Measurements from ENCODE around the gene PGLYRP2.
A peak's percentile ranks its signal among the peaks of the same experiment; 100 is the strongest.

PGLYRP2 gene

DNA sequence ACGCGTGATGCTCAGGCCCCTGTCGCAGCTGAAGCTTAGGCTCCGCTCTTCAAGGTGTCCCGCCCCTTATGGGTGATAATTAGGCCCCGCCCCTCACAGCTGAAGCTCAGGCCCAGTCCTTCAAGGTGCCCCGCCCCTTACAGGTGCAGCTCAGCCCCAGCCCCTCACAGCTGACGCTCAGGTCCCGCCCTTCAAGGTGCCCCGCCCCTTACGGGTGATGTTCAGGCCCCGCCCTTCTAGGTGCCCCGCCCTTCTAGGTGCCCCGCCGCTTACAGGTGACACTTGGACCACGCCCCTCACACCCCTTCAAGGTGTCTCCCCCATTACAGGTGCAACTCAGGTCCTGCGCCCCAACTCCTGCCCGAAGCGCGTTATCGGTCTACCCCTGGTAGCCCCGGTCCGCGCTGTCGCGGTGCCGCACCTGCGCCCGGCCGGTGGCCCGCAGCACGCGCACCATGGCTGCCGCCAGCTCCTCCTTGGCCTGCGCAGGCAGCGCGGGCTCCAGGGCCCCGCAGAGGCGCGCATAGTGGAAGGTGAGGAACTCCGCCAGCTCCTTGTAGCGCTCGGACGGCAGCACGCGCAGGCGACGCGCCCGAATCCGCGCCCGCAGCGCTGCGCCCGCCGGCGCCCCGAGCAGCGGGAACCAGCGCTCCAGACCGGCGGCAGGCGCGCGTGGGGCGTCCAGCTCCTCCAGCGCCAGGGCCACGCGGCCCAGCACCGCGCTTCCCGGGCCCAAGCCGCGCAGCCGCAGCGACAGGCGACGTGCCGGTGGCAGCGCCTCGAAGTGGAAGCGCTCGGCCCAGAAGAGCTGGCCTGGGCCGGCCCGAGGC lies 22.2 kb downstream of the PGLYRP2 start:
- DNase-seq (ENCODE audit: low read depth in 1 of 2, low spot score in 1 of 2) = no peak

DNA sequence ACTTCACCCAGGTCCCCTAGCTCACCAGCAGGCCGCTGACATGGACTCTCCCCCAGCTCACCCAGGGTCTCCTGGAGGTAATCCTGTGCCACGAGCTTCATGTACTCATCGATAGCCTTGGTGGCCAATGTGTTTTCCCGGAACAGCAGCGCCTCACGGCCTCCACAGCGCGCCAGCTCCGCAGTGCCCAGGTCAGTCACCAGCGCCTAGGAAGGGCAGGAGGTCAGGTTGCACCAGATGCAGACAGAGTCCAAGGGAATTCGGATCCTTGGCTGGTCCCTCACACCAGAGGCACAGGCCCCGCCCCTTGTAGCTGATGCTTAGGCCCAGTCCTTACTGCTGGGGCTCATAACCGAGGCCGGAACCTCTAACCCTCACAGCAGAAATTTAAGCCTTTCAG lies 22.9 kb downstream of the PGLYRP2 start:
- DNase-seq (ENCODE audit: low read depth in 1 of 2, low spot score in 1 of 2) = no peak

DNA sequence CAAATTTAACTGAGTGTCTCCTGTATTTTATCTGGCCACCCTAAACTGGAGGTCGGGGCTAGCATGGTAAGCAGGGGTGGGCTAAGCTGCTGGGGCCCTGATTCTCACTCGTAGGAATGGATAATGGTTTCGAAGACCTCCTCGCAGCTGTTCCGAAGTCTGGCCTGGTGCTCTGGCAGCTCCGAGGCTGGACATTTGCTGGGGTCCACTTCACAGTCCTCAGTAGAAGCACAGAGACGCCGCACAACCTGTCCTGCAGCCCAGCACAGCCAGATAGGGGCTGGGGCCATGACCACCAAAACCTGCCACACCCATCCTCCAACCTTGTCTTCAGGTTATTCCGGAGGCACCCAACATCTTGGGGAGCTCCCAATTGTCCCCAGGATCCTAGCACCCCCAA lies 23.3 kb downstream of the PGLYRP2 start:
- DNase-seq (ENCODE audit: low read depth in 1 of 2, low spot score in 1 of 2) = no peak

DNA sequence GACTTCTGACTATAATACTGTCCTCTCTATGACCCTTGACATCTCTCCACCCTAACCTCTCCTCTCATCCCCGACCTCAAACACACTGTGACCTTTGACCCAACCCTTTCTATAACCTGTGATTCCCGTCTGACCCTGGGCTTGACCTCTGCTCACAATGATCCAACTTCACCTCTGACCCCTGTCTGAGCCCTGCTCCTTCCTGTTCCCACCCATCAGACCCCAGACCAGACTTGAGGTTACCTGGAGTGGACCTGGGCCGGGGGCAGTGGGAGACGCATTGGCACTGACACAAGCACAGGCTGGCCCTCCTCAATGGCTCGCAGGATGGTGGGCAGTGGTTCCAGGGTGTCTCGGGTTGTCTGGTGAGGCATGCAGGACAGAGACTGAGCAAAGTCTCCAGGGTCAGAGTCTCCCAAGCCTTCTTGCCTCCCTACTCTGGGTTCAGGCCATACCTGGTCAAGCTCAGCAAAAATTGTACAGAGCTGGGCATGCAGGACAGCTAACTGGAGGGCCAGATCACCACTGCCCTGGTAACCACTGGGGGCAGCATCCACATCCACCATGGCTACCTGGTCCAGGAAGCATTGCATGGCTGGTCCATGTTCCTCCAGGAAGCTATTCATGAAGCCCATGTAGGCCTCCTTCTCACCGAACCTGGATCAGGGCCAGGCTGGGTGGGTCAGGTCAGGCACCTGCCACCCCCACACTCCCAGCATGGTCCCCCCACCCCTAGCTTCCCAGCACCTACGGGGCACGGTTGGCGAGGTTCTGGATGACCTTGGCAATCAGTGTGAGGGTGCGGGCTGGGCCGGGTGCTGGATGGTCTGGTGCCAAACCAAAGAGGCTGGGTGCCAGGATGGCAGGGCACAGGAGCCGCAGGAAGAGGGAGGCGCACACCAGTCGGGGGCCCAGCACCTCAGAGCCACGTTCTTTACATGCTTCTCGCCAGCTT lies 25.1 kb downstream of the PGLYRP2 start:
- DNase-seq (ENCODE audit: low read depth in 1 of 2, low spot score in 1 of 2) = no peak

DNA sequence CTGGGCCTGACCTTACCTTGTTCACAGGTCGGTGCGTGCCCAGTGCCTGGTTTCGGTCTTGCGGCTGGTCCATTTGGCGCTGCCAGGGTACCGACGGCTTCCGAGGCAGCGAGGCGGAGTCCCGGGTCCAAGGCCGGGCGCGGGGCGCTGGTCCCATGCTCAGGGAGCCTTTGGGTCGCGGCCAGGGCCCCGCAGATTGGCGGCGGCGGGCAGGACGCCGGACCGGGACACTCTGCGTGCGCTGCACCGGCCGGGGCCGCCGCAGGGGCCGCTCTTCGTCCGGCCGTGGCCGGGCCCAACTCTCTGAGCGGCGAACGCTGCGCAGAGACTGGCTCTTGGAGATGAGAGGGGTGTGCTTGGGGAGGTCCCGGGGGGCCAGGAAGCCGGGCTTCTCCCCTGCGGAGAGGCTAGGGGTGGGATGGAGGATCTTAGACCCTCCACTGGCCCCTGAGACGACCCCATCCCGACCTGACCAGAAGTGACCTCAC lies 26.2 kb downstream of the PGLYRP2 start:
- DNase-seq (ENCODE audit: low read depth in 1 of 2, low spot score in 1 of 2) = no peak

DNA sequence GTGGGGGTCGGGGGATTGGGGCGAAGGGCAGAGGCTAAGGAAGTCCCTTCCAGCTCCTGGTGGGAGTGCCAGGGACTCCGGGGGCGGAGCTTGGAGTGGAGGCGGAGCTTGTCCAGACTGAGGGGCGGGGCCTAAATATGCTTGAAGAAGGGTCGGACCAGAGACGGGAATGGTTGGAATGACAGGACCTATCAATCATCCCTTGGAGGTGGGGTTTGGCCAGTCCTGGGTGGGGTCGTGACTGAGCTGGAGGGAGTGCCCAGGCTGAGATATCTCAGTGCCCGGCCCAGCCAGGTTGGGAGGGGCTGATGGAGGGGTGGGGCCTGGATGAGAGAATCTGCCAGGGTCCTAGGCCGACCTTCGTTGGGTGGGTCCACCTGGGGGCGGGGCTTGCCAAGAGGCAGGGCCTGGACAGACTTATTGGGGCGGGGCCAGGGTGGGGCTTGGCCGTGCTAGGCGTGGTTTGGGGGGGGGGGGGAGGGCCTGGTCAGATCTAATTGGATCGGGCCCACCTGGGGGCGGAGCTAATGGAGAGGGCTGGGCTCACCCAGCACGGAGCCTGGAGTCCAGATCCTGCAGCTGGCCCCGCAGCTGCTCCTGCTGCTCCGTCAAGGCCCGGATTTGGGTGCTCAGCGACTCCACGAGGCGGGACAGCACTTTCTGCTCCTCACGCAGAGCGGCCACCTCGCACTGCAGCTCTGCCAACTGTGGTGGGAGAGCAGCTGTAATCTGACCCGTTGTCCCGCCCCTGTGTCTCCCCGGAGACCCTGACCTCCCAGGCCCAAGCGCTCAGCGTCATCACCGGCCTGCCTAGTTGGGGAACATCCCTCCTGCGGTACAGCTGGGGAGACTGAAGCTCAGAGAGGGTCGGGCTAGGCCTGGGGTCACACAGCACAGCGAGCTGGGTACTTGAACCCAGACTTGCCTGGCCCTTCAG lies 26.9 kb downstream of the PGLYRP2 start:
- no peak for DNase-seq (ENCODE audit: low read depth in 1 of 2, low spot score in 1 of 2)

DNA sequence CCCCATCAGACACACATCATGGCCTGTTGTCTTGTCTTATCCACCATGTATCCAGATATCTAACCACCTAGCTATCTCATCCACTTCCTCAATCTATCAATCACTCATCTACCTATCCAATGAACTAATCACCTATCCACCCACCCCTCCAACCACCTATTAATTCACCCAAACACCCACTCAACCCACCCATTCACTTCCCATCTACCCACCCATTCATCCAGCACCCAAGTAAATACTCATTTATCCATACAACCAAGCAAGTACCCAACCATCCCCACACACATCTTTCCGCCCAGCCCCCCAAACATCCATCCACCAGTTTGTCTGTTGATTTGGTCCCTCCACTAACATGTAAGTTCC lies 28.8 kb downstream of the PGLYRP2 start:
- no peak for DNase-seq (ENCODE audit: low read depth in 1 of 2, low spot score in 1 of 2)

DNA sequence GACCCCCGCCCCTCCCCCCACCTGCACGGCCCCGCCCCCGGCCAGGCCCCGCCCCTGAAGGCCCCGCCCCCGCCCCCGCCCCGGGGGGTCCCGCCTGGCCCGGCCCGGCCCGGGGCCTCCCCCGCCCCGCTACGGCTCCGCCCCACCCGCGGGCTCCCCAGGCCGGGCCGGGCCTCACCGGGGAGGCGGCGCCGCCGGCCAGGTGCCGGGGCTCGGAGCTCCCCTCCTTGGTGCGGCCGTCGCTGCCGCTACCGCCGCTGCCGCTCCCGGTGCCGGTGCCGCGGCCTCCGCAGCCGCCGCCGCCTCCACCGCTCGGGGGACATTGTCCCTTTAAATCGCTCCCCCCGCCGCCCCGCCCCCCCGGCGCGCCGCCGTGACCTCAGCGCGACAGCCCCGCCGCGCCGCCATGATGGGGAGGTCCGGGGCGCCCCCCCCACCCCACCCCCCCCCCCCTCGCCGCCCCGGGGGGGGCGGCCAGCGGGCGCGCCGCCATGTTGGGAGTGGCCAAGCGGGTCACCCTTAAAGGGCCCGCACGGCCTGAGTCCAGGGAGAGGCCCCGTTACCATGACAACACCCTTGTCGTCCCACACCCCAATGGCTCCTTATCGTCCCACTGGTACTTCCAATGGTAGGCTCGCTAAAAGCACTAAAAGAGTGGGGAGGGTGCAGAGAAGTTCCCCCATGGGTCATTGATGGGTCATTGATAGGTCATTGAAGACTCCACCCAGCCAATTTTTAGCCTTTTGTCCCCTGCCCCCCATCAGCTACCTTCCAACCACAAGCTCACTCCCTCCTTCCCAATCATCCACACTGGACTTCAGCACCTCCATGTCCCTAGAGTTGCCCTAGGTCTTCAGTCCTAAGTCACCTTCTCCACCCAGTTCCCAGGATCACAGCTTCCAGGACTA lies 29.4 kb downstream of the PGLYRP2 start, which contains the start of gene WIZ:
TSS of gene WIZ (minus strand) at position 337 of the 908 bp plus-strand sequence. CDS start 1,649 bp downstream, outside the sequence.
- DNase-seq (ENCODE audit: low read depth in 1 of 2, low spot score in 1 of 2) = peak; percentile 76 to 84

DNA sequence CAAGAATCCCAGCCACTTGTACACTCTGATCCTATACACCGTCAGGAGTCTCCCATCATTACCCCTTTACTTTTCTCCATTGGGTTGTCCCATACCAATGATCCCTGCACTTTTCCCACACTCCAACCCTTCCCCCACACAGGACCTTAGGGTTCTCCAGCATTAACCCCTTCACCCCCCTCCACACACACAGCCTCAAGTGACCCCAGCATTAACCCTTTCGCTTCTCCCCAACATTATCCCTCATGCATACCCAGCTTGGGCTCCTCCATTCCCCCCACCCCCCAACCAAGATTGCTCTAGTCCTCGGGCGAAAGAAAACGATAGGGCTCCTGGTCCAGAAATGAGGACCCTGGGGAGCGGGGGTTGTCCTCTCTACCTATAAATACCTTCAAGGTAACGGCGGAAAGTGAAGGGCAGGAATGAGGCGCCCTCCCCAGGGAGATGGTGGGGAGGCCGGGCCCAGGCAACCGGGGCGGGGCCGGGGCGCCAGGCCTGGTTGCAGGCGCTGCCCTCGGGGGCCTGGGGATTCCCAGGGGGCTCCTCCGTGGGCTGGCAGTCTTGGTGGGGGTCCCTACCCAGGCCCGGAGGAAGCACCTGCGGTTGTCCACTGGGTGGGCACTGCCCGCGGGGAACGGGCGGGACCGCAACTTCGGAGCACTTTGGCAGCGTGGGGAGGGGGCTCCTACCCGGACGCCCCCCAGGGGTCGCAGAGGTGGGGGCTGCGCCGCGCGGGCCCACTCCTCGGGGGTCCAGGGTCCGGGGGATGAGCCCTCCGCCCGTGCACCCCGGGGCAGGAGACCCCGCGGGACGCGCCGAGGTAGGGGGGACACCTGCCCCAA lies 30.3 kb downstream of the PGLYRP2 start:
- no peak for DNase-seq (ENCODE audit: low read depth in 1 of 2, low spot score in 1 of 2)

DNA sequence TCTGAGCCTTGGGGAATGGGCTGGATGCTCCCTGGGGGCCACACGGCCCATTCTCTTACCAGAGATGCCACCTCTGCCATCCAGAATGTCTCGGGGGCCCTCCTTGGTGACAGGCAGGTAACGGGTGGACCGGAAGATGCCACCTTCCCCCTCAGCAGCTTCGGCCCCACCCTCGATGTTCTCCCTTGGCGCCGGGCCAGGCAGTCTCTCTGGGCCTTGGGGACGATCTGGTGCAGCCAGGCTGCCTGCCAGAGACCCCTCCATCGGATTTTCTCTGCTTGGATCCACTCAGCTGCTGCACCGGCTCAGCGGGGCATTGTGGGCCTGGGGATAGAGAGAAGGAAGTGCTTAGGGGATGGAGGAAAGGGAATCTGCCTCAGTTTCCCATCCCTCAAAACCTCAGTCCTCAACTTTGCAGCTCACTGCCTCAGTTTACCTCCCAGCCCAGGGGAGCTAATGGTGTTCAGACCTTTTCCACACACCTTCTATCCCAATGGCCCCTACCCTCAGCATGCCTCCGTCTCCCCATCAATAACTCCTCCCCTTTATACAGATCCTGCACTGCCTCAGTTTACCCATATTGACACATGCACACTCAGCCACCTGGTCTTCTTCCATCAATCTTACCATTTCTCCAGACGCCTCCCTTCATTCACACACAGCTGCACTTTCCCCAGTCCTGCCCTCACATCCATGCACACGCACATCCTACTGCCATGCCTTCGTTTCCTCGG lies 31.1 kb downstream of the PGLYRP2 start:
- no peak for DNase-seq (ENCODE audit: low read depth in 1 of 2, low spot score in 1 of 2)

DNA sequence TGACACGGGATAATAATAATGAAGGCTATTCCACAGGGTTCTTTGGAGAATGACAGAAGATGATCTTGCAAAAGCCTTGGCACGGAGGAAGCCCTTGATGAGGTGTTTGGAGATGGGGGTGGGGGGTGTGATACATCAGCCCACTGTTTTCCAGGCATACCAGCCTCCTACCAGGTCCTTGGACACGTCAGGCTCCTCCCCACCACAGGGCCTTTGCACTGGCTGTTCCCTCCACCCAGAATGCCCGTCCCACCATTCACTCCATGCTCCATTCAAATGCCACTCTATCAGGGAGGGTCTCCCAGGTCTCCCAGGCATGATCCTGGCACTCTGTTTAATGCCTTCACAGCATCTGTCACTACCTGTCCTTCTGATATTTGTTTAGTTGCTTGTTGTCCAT lies 32.2 kb downstream of the PGLYRP2 start:
- no peak for DNase-seq (ENCODE audit: low read depth in 1 of 2, low spot score in 1 of 2)

DNA sequence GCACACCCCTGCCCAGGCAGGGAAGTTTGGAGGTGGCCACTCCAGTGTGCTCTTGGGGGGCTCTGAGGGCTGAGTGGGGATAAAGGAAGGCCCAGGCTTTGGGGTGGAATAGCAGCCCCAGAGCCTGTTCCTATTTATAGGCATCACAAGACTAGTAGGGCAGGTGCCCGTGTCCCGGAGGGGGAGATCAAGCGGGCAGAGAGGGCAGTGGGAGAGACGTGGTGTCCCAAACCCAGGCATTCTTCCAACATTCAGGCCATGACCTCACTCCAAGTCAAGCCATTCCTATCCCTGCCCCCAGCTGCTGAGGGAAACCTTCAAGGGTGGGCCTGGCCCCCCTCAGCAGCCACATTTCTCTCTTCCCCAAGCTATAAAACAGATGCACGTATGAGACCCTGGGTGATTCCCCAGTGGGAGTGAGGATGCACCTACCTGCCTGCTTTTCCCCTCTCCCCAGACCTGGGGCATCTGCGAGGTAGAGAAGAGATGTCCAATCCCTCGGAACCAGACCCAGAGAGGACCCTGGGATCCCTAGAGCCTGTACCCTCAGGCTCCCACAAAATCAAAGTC lies 33.4 kb downstream of the PGLYRP2 start:
- no peak for DNase-seq (ENCODE audit: low read depth in 1 of 2, low spot score in 1 of 2)

DNA sequence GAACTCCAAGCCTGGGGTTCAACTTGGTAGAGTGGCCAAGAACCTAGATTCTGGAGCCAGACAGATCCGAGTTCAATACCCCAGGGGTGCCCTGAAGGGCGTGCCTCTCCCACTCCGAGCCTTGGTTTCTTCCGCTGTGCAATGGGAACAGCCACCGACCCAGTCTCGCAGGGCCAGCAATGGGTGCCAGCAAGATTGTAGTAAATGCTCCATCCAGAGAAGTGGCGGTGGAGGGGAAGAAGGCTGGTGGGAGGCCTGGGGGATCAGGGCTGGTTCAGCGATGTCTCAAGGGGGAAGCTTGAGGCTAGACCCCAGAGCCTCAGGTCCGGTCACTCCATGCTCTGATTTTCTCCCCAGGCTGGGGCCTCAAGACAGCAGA lies 34.1 kb downstream of the PGLYRP2 start:
- DNase-seq (ENCODE audit: low read depth in 1 of 2, low spot score in 1 of 2) = no peak

DNA sequence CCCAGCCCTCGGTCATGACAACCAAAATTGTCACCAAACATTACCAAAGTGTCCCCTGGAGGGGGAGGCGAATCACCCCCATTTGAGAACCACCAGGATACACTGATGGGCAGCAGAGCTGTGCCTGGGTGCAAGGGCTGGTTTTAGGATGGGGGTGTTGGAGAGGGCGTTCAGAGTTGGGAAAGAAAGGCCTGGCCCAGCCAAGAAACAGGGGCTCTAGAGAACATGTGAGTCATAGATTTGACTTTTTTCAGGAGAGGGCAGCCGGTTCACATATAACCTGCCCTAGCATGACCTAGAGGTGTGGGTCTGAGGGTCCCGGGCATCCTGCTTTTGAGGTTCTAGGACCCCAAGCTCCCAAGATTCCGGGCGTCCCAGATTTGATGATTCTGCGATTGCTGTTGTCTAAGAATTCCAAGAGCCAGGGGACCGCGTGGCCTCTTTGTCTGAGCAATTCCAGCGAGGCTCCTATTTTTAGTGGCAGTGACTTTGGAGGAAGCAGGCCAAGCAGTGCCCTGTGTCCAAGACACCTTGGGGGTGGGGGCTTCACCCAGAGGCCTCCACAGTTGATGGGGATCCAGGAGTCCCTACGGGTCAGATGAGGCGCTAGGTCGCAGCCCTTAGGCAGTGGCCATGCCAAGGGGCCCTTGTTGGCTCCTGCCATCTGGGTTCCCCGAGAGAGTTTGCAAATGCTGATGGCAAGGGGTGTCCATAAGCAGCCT lies 34.6 kb downstream of the PGLYRP2 start:
- no peak for DNase-seq (ENCODE audit: low read depth in 1 of 2, low spot score in 1 of 2)

DNA sequence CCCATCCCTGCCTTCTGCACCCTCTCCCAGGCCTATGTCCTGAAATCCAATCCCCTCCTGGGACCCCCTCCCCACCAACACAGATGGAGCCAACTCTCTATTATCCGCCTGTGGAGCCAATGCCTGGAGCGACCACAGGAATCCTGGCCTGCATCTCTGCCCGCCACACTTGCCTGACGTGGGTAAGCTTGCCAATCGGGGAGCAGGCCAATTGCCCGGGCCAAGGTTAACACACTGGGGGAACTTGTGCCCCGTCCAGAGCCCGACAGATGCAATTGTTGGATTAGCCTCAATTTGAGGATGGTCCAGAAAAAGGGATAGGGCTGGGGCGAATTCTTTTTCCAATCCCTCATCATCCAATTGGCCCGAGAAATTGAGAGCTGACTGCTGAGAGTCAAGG lies 35.5 kb downstream of the PGLYRP2 start:
- no peak for DNase-seq (ENCODE audit: low read depth in 1 of 2, low spot score in 1 of 2)

DNA sequence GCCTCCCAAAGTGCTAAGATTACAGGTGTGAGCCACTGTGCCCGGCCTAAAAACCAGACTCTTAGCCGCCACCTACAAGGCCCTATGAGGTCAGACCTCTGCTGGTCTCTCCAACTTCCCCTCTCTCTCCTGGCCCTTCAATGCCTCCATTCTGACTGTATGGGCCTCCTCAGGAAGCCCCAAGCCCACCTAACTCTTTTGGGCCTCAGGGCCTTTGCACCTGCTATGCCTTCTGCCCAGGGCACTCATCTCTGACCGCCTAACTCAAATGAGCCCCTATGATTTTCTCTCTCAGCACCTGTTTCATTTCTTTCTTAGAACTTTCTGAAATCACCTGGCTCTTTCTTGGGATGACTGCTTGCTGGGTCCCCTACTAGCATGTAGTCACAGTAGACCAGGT lies 36.0 kb downstream of the PGLYRP2 start:
- no peak for DNase-seq (ENCODE audit: low read depth in 1 of 2, low spot score in 1 of 2)

Measured in stimulated activated CD4-positive, alpha-beta T cell treated with anti-CD3 and anti-CD28 coated beads, Interleukin-15, amount 100 ng/mL, for 1 hour (primary cell).